Measurements from ENCODE around the gene IL1R2.

Gene IL1R2

DNA sequence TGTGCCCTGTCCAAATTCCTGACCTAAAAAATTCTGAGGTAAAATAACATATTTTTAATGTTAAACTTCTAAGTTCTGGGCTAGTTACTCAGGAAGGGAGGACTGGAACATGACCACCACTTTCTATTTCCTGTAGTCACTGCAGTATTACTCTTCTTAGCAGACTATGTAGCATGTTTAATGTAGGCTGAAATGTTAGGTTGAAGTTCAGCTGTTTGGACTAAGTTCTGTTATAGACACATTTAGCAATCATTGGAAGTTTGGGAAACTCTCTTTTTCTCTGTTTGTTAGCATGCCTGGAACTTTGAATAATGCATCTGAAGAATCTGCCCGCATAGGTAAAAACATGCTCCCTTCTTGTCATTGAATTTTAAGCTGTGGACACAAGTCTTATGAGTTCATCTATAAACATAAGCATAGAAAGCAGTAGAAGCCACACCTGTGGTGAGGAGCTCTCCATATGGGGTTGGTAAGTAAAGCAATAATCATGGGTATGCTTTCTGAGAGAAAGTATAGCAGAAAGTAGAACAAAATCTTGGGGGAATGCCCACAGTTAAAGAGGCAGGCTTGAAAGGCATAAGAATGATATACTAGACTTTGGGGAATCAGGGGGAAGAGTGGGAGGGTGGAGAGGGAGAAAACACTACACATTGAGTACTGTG lies 52.6 kb downstream of the IL1R2 start:
- no peak for DNase-seq

DNA sequence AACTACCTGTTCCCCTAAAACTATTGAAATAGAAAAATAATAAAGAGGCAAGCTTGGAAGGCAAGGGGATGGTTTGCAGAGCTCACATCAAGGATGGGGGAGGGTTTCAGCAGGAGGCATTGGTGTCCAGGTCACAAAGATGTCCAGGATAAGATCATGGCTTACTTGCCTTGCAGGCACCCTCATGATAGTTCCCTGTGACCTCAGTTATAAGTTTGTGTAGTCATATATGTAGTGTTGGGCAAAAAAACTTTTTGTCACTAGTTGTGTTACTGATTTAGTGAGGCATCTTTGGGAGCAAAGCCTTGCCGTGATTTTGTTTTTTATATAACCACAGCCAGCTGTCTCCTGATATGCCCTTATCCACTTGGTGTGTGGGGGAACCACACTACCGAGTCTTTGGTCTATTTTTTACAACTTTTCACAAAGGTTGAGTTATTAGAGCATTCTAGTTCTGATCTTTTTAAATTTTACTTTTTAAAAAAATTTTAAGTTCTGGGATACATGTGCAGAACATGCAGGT lies 53.3 kb downstream of the IL1R2 start:
- DNase-seq = no peak

- DNase-seq = no peak
Measured at GRCh38 chr2:102045697-102046096, 53.9 kb downstream of the IL1R2 start.

- no peak for DNase-seq
Measured at GRCh38 chr2:102046135-102046986, 54.6 kb downstream of the IL1R2 start.

- no peak for DNase-seq
Measured at GRCh38 chr2:102048465-102048864, 56.7 kb downstream of the IL1R2 start.

DNA sequence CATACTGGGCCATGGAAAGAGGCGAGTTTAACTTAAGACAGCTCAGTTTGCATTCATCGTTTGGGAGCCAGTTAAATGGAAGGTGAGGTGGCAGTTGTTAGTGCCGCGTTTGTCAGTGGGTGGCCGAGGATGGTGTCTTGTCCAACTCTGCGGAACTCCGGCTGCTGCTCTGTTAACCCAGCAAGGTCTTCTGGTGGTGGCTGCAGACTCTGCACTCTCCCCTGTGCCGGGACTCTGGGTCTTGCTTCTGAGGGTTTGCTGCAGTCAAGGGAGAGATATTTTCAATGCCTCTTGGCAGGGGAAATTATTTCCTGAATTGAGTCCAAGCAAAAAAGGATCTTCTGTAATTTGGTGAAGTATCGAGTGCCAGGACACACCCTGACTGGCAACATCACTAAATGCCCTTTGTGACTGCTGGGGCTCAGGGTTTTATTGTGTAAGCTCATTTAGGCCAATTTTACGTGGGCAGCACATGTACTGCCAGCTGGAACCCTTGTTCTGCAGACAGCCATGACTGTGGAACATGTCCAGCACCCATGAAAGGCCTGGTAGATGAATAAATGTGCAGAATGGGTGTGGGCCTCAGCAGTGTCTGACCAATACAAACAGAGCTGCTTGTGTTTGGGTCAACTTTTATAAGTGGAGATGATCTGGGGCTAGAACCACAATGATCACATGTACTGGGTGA lies 58.1 kb downstream of the IL1R2 start:
- no peak for DNase-seq

GRCh38 chr2:102050854-102051391 lies 59.2 kb downstream of the IL1R2 start:
- no peak for DNase-seq

- no peak for DNase-seq
Measured at GRCh38 chr2:102051692-102052277, 60.0 kb downstream of the IL1R2 start.

DNA sequence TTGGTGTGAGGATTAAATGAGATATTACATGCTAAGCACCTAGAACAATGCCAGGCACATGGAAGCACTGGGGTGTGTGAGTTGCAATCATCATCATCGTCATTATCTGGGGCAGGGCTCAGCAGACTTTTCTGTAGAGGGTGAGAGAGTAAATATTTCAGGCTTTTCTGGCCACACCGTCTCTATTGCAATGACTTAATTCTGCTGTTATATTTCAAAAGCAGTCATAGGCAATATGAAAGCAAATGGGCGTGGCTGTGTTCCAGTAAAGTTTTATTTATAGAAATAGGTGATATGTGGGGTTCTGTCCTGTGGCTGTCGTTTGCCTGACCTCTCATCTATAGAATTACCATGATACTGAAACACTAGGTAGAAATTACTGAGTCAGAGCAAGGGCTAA lies 60.6 kb downstream of the IL1R2 start:
- DNase-seq = no peak

- DNase-seq = no peak
Measured at GRCh38 chr2:102053096-102053495, 61.3 kb downstream of the IL1R2 start.

DNA sequence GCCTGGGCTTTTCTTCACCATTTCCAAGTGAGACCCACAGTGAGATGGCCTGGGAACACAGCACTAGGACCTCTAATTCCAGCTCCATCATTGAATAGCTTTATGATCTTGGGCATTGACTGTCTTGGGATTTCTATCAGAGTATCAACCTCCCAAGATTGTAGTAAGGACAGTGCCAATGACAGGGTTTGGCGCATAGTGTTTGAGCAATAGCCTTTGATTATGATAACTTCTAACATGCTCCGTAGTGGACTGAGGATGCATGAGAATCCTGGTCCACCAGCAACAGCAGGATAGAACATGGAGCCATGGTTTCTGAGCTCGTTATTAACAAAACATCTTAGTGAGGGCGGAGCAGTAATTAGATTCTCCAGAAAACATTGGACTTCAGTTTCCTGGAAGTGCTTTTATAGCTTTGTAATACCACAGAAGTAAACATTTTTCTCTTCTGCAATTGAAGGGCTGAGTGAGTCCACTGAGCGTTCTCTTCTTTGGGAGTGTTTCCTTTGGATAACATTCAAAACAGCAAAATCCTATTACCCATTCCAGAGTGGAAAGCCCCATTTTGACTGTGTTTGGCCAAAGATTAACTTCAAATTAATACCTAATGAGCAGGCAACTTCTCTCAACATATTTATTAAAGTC lies 63.7 kb downstream of the IL1R2 start:
- no peak for DNase-seq

DNA sequence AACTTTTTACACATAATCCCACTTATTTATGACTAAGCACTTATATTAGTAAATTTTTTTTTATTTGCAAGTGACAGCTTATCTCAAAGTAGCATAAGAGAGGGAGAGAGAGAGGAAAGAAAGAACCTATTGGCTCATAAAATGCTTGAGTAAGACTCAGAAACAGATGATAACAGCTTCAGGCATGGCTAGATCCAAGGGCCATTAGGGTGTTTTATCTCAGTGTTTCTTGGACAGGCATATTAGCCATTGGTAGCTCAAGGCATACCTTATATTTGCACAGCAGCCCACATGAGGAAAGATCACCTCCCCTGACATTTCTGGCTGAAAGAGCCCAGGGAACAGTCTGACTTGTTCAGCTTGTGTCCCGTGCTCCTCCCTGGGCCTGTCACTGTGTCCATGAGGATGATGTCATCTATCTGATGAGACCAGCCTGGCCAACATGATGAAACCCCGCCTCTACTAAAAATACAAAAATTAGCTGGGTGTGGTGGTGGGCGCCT lies 64.4 kb downstream of the IL1R2 start:
- no peak for DNase-seq

- peak; percentile 17 for DNase-seq
Measured at GRCh38 chr2:102057502-102058292, 65.9 kb downstream of the IL1R2 start.

GRCh38 chr2:102058293-102058833 lies 66.6 kb downstream of the IL1R2 start:
- no peak for DNase-seq

- no peak for DNase-seq
Measured at GRCh38 chr2:102059151-102059550, 67.4 kb downstream of the IL1R2 start.

DNA sequence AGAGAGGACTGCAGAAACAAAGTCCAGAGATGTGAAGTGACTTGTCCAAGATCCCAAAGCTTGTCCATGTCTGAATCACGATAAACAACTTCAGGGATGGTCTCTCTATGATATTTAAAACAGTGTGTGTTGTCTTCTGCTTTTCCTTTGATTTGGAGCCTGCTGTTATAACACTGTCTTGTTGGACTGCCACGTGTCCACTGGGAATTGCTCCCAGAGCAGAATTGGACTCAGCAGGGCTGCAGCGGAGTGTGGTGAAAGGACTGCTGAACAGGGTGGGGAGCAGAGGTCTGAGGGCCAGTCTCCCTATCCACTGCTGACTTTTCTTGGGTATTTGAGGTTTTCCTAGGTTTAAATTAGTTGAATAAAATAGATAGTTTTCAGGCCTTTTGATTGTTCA lies 68.3 kb downstream of the IL1R2 start:
- DNase-seq = no peak

- DNase-seq = peak; percentile 13
Measured at GRCh38 chr2:102060792-102061191, 69.0 kb downstream of the IL1R2 start.

DNA sequence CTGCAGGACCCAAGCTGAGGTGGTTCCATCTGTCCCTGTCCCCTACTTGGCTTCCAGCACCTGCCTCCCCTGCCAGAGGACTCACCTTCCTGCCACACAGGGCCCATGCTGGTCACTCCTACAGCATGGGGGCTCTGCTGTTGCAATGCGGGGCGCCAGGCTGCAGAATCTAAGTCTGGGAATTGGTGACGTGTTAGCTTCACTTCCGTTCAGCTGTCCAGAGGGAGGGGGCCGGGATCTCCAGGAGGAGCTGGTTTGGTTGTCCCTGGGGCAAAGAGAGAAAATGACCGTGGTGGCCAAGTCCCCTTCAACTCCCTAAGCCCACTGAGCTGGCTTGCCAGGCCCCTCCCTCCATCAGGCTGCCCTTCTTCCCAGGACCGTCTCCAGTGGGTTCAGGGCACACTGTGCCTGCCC lies 69.5 kb downstream of the IL1R2 start:
- DNase-seq = no peak

DNA sequence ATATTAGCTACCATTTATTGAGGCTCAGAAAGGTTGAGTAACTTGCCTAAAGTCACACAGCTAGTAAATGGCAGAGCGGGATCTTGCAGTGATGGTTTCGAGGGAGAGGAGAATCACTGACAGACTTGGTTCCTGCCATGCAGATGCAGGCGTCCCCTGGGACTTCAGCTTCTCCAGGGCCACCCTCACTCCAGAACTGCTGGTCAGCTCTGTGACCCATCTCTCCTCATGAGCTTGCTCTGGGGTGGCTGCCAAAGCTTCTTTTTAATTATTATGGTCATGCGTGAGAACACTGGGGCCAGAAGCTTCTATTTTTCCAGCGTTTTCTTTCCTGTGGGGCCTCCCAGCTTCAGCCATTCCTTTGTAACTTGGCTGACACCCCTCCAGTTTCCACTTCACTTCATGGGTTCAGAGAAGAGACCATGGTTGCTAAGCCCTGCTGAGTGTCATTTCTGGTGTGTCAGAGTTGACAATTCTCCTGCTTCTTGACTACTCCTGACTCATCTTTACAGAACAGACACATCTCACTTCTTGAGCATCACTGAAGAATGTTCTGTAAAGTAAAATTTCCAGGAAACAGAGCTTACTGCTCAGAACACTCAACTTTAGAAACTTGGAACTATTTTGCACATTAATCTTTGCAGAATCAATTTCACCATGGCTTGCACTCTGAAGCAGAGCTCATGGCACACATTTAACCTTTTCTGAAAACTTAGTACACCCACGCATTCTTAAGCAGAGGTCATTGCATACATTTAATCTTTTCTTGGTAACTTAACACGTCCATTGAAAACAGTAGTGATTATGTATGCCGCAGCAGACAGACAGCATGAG lies 70.4 kb downstream of the IL1R2 start:
- DNase-seq = no peak

DNA sequence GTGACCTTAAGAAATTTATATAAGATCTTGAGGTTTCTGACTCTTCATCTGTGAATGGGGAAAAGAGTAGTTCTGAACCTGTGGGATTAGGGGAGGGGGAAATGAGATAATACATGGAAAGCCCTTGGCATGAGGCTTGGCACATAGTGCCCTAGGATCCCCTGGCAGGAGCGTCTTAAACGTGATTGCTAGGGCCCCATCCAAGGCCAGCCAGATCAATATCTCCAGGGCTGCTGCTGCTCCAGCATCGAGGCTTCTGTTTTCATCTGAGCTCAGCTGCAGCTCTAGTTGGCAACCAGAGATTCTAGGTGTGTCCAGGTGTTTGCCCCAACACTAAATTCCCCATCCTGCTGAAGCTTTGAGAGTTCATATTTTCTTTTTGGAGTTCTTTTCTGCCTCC lies 71.0 kb downstream of the IL1R2 start:
- no peak for DNase-seq

All from NCI-H1105 treated with DMSO at 0.1 percent for 48 hours (cell line).